MG63 (cell line): ENCODE data around the gene GABRR2. TPM values are rescaled to one million over a fixed set of nuclear protein-coding genes. Genes with fewer than 3 reads are reported as not detected.

Experiments
- DNase-seq: peaks from one replicate; pipeline ENCODE4 v3.0.0-alpha.2; 2020
- H3K27me3 ChIP-seq: fragments of 250-450 bp; sonication (Bioruptor Pico); 2 replicates; pipeline ENCODE4 v1.5.1; 2020; ENCODE audit warnings: mild to moderate bottlenecking, moderate library complexity
- H3K36me3 ChIP-seq: fragments of 250-450 bp; sonication (Bioruptor Pico); 2 replicates; pipeline ENCODE4 v1.5.1; 2020; ENCODE audit warnings: mild to moderate bottlenecking, moderate library complexity
- H3K4me3 ChIP-seq: fragments of 250-450 bp; sonication (Bioruptor Pico); 2 replicates; pipeline ENCODE4 v1.5.1; 2020; ENCODE audit warnings: mild to moderate bottlenecking, moderate library complexity
- H3K9me3 ChIP-seq: fragments of 250-450 bp; sonication (Bioruptor Pico); 2 replicates; pipeline ENCODE4 v1.5.1; 2020; ENCODE audit warnings: mild to moderate bottlenecking, moderate library complexity
- total RNA-seq: library from RNA; depleted of rRNA; stranded (reverse); fragments of >200 nt; shearing (Covaris generic); gene quantifications from 2 replicates; pipeline ENCODE4 v1.2.3, GENCODE V29; 2014; ENCODE audit warnings: low replicate concordance; rRNA removed

GABRR2 gene
- total RNA-seq, 1 experiment from 2014 or later = not detected

- DNase-seq = no peak
- H3K36me3 ChIP-seq = no peaks in the 10 kb centered on the region
- no peaks in the 10 kb centered on the region for H3K9me3 ChIP-seq
- peaks cover 3% of the 10 kb centered on the region; the same call in 1 of the 2 replicates for H3K27me3 ChIP-seq
- H3K4me3 ChIP-seq = no peak overlapping the region
Measured at GRCh38 chr6:89214197-89214596, 100.9 kb downstream of the GABRR2 start.

GRCh38 chr6:89212472-89212871 is 102.6 kb downstream of the GABRR2 start:
- Histone ChIP-seq H3K9me3 (no peaks in the 10 kb centered on the region), H3K36me3 (no peaks in the 10 kb centered on the region), H3K4me3 (no peak overlapping the region), H3K27me3 (peaks cover 3% of the 10 kb centered on the region; the same call in 1 of the 2 replicates)
- no peak for DNase-seq

- H3K4me3 ChIP-seq = no peak overlapping the region
- H3K36me3 ChIP-seq = no peaks in the 10 kb centered on the region
- no peak for DNase-seq
- H3K9me3 ChIP-seq = no peaks in the 10 kb centered on the region
- H3K27me3 ChIP-seq = 0 out of 2 replicates have a peak, but pooled peaks cover 3% of the 10 kb centered on the region
Measured at GRCh38 chr6:89209457-89209856, 105.6 kb downstream of the GABRR2 start.

GRCh38 chr6:89208551-89208950 is 106.5 kb downstream of the GABRR2 start:
- Histone ChIP-seq H3K27me3 (0 out of 2 replicates have a peak, but pooled peaks cover 3% of the 10 kb centered on the region), H3K4me3 (no peak overlapping the region), H3K36me3 (no peaks in the 10 kb centered on the region), H3K9me3 (no peaks in the 10 kb centered on the region)
- DNase-seq = no peak

Other genes with a start within 250 kb of the GABRR2 start
- 16.6 and 17.0 TPM in 2 replicates for gene PNRC1, start 234.5 kb downstream of the GABRR2 start, total RNA-seq
- 0.46 TPM in 1 of 2 replicates, not detected in the other for gene SRSF12, start 197.2 kb downstream of the GABRR2 start, total RNA-seq
- 21.6 and 34.5 TPM in 2 replicates for gene PM20D2, start 169.2 kb downstream of the GABRR2 start, total RNA-seq
- not detected in 2 replicates for gene GABRR1, start 97.9 kb downstream of the GABRR2 start, total RNA-seq
- 42.3 and 69.9 TPM in 2 replicates for gene UBE2J1, start 37.4 kb upstream of the GABRR2 start, total RNA-seq
- 1.1 and 1.8 TPM in 2 replicates for gene RRAGD, start 97.0 kb upstream of the GABRR2 start, total RNA-seq
- 0.27 and 7.1 TPM in 2 replicates for gene ANKRD6, start 117.9 kb upstream of the GABRR2 start, total RNA-seq